GM19372 (cell line): ENCODE data around the gene GPC4.
"Not testable (repeated sequence)": the region's sequence is repeated elsewhere in the genome, so short reads cannot be mapped to it uniquely, and the experiment has no call there.

ENCODE experiments used
- ATAC-seq: cut with Tn5 transposase; IDR thresholded peaks from one replicate; pipeline ENCODE4 v1.9.1; 2021; ENCODE audit warnings: mild to moderate bottlenecking, low read depth, moderate library complexity; ENCODE audit not compliant: unreplicated experiment

The GPC4 gene

DNA sequence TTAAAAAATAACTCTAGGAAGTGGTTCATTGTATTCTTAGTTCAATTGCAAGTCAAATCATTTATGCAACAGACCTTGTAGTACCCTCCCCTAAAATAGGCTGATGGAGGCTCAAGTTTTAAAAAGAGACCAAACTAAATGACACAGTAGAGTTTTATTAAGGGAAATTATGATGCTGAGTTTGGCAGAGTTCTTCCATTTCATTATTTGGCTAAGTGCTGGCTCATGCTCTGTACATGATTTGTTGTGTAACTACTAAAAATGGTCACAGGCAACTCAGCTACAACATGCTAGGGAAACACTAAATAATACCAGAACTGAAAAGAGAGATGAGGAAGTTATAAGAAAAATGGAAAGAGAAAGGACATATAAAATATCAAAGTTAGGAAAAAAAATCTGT lies 101.0 kb downstream of the GPC4 start:
- no peak for ATAC-seq

DNA sequence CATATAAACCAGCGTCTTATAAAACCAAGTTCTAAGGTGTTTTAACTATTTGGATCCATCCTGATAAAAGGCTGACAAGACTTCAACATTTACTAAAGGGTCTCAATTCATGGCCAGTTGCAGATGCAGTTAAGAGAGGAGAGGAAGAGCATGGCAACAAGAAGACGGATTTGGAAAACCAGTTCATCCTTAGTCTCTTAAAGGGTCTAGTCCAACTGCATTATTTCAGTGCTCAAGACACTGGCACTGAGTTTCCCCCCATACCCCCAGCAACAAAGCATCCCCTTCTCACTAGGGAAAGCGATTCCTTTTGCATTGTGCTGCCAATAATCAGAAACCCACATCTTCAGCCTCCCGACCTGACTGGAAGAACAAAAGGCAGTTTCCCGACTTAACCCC lies 106.8 kb downstream of the GPC4 start:
- no peak for ATAC-seq

DNA sequence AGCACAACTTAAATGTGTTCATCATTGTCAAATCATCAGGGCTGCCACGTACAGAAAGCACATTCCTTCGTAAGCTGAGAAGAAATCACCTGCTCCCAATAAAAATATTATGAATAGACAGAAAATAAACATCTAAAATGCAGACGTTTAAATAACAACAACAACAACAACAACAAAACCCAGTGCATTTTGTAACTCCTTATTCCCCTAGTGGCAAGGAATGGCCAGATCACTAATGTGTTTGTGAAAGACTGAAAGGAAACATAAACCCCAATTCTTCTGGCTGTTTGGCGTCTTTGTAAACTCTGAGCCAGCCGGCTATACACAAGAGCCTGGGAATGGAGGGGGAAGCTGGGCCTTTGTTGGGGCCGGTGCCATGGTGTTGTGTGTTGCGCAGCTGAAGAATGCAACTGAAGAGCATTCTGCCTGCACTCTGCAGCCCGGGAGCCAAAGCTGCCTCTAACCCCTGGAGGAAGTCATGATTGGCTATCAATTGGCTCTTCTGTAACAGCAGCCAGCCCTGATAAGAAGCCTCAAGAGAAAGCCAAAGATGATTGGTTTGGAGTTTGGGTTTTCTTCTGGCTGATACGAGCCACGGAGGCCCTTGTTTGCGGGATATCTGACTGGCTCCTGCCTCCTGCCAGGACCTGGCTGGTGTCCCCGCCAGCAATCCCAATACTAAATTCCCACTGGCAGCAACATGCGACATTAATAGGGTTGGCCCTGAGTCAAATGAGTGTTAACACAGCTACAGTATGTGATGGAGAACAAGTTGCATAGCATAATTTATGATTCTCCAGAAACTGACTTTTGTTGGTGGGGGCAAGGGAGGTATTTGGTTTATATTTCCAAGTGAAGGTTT lies 107.4 kb downstream of the GPC4 start:
- ATAC-seq, result no peak

DNA sequence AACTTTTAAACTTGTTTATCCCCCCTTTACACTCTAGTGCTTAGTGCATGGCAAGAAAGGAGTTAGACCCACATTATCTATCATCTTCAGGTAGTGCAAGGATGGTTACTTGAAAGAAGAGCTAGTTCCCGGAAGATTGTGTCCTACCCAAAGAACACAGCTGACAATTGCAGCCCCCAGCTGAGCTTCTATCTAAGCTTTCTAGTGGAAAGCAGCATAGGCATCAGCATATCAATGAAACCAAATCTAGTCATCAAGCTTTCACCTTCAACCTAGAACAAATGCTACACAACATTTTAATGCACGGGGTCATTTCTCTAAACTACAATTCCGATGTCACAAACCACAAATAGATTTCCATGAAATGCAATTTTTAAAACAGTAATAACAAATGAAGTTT lies 108.2 kb downstream of the GPC4 start:
- ATAC-seq, result no peak

DNA sequence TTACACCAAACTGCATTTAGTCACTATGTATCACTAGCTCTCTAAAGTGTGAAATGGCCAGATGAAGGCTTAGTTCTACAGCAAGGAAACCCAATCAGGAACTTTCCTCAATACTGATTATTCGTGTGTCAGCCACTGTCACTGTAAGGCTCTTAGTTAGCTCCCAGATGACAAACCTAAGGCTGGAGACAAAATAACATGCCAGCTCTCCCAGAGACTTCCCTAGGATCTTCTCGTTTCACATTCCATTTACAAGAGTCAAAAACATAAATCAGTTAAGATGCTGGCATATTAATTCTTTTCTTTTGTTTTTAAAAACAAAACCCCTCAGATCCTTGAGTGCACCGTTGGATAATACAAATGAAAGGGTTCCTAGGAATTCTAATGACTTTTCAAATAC lies 109.0 kb downstream of the GPC4 start:
- no peak for ATAC-seq

DNA sequence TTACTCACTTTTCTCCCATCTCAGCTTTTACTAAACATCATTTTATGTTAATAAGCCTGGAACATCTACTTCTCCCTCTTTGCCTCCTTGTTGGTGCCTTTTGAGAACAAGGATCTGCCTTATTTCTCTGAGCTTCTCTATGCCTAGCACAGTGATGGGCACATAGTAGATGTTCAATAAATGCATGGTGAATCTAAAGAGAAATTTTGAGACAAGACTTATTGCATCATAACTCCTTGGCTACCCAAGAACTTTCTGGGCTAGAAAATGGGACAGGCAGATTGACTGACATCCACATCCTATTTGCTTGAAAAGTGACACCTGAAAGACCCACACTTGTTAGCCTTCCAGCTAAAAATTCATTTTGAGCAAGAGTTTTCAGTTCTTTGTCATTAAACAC lies 109.9 kb downstream of the GPC4 start:
- ATAC-seq, result no peak

DNA sequence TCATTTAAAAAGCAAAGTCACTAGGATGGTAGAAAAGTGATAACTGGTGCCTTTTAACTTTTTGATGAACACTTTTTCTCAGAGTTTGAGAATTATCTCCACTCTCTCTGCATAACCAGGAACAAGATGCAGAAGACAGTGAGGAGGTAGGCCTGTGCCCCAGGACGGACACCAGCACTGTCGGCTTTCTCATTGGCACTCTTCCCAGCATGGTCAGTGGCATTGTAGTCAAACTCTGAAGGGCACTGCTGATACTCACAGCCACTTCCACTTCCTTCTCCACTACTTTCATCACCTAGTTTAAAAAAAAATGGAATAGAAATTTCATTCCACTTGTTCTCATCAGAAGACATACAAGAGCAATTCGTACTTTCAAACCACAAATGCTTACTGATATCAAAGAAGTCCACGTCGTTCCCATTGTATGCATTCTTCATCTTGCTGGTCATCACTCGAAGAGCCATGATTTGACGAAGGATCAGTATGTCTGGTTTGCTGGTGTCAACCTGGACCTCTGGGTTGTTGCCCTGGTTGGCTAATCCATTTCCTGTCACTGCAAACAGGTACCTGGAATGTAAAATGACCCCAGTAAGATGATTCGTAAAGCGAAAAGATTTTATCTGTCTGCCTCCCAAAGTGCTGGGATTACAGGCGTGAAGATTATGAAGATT lies 112.4 kb downstream of the GPC4 start:
- ATAC-seq, result no peak

DNA sequence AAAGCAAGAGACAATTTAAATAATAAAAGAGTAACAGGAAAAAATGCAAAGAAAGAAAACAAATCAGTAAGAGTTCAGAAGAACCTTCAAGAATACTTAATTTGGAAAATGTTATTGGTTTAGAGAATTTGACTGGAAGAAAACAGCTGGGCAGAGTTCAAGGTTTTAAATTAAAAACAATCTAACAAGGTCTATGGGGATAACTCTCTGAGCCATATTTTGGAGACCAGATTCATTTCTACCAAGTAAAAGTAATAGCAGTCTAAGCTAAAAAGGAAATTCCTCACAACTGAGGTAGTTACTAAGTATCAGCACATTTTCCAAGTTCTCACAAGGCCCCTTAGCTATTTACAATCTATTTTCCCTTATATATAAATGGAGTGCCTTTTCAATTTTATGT lies 114.7 kb downstream of the GPC4 start:
- ATAC-seq, result no peak

DNA sequence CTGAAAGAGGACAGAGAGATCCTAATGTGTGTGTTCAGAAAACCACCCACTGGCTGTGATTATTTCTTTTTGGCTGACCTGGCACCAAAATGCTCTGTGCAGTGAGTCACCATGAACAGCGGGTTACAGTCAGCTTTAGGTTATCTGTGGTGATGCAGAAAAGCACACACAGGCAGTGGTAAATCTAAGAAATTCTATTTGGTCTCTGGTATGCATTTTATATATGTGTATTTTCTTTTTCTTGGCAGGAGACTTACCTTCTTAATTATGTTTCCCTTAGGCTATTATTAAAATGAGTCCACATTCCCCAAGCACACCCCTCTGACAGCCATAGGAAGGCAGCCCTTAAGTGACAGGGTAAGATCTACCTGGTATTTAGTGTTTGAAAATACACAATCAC lies 118.0 kb downstream of the GPC4 start:
- no peak for ATAC-seq

DNA sequence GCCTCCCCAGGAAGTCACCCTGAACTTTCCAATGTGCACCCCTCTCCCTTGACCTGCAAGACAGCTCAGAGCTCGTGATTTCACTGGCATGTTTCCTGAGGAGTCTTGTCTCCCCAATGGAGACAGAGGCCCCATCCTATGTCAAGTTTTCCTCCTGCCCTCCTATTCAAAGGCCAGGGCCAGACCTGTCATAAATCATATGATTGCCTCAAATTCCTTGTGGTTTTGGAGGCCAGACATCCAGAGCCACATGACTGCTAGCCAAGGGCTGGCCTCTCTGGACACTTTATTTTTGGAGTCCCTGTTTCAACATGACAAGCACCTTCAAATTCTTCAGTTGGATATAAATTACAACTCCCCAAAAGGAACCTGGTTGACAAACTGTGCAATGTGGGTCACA lies 121.2 kb downstream of the GPC4 start:
- ATAC-seq, result no peak

DNA sequence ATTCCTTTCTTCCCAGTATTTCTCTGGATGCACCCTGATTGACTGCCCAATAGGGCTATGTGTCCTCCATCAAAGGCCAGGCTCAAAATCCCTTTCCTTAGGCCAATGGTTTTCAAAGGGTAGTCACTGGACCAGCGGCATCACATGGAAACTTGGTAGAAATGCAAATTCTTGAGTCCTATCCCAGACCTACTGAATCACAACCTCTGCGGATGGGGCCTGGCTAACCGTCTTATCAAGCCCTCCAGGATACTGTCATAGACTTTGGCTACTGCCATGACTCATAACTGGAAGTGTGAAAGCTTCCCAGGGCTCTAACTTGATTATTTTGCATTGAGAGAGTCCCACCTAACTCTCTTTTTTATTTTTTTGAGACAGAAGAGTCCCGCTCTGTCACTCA lies 125.2 kb downstream of the GPC4 start:
- ATAC-seq, result no peak

DNA sequence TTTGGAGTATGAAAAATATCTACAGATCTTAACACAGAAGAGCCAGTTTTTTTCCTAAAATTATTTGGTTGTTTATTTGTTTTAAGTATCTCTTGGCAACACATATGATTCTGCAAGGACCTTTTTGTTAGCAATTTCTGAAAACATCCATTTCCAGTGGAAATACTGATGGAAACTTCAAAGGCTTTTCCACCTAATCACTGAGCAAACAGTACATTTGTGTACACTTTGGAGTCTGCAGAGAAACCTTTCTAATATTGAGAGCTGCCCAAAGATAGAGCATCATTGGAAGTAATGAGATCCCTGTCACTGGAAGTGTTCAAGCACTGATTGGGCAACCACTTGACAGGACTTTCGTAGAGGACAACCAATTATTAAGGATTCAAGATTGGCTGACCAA lies 127.4 kb downstream of the GPC4 start:
- no peak for ATAC-seq

DNA sequence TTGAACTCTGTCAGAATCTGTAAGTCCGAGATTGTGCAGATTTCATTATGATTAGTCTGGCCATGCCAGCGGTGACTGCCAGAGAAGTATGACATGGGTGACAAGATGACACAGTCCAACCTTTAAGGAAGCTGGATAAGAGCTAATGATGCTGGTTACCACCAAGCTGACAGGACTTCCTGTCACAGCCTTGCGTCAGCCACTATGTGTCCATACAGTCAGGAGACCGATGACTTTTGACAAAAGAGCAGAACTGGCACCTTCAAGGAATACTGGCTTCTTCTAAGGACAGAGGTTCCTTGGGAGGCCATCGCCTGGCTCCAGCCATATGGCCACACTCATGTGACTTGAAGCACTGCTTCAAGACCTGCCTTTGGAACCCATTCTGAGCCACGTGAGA lies 129.9 kb downstream of the GPC4 start:
- ATAC-seq, result no peak

DNA sequence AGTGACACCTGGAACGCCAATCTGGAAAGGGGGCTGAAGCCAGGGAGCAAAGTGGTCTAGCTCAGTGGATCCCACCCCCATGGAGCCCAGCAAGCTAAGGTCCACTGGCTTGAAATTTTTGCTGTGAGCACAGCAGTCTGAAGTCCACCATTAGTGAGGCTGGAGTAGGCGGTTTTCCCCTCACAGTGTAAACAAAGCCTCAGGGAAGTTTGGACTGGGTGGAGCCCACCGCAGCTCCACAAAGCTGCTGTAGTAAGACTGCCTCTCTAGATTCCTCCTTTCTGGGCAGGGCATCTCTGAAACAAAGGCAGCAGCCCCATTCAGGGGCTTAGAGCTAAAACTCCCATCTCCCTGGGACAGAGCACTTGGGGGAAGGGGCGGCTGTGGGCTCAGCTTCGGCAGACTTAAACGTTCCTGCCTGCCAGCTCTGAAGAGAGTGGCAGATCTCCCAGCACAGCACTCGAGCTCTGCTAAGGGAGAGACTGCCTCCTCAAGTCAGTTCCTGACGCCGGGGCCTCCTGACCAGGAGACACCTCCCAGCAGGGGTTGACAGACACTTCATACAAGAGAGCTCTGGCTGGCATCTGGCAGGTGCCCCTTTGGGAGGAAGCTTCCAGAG lies 136.1 kb downstream of the GPC4 start:
- ATAC-seq, result not testable (repeated sequence)

DNA sequence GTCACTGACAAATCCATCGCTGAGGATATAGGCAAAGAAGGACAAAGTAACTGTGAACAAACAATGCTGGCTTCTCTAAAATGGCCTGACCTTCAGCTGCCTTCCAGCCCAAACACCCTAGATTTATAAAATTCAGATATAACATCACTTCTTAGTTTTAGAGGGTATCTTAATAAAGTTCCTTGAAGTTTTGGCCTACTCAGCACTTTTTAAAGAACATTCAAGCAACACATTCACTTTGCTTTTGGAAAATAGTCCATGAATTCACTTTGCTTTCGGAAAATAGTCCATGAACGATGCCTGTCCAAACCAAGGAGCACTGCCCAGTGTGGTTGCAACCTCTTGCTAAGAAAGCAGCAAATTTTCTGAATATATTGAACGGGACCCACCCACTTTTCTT lies 142.1 kb downstream of the GPC4 start:
- no peak for ATAC-seq

DNA sequence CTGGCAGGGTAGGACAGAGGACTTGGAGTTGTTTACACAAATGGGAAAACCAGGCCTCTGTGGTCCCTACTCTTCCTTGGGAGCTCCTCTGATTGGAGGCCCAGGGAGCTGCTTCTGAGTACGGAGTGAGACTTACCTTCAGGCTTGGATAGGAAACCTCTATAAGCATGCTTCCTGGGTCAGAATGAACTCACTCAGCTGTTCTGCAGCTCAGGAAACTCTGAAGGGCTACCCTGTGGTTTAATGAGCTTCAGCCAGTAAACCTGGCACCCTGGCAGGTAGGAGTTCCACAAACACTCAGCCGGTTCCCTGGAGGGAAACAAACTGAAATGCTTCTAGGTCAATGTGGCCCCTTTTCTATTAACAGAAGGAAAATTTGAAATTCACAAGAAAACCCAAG lies 146.1 kb downstream of the GPC4 start:
- ATAC-seq, result no peak

DNA sequence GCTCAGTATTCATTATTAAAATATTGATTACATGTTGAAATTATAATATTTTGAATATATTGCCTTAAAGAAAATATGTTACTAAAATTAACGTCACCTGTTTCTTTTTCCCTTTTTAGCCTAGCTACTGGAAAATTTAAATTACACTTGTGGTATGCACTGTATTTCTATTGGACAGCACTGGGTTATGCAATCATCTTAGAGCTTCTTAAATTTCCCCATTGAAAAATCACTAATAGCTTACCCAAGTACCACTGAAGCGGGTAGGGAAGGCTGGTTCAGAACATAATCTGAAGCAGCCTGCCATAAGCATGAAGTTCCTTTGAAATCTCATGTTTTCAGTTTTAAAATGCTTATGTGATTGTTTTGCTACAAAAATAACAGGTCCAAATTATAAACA lies 147.7 kb downstream of the GPC4 start:
- no peak for ATAC-seq

DNA sequence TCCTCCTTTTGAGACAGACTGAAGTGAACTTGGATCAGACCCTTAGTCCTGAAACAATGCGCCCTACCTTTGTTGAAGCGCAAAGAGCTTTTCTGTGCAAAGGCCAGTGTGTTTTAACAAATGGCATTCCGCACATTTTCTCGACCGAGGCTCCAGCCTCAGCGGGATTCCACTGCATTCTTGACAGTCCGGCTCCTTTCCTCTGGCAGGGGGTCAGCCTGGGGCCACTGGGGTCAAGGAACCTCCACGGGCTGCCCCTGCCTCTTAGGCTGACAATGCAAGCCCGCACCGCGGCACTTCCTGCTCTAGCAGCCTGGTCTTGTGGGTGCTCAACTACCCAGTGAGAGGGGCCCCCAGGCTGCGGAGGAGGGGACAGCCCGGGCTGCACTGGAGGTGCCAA lies 150.0 kb downstream of the GPC4 start:
- ATAC-seq, result no peak

DNA sequence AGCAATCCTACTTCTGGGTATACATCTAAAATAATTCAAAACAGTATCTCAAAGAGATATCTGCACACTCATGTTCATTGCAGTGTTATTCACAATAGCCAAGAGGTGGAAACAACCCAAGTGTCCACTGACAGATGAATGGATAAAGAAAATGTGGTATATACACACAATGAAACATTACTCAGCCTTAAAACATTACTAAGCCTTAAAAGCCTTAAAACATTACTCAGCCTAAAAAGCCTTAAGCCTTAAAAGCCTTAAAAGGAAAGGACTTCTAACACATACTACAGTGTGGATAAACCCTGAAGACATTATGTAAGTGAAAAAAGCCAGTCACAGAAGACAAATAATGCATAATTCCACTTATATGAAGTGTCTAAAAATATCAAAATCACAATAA lies 156.8 kb downstream of the GPC4 start:
- ATAC-seq, result no peak

DNA sequence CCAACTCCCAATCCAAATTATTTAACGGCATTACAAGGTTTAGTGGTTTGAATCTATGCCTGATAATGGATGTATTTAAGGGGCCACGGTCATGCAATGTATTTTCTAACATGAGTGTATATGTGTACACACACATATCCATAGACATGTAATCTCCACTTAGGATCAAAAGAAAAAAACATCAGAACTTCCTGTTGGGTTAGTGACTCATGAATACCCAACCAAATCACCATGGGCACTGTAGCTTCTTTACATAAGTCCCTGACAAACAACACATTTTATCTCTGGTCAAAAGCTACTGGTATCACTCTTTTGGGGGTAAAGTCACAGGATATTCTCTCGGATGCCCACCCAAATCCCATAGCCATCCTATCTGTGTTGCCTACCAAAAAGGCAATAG lies 160.6 kb downstream of the GPC4 start:
- no peak for ATAC-seq

DNA sequence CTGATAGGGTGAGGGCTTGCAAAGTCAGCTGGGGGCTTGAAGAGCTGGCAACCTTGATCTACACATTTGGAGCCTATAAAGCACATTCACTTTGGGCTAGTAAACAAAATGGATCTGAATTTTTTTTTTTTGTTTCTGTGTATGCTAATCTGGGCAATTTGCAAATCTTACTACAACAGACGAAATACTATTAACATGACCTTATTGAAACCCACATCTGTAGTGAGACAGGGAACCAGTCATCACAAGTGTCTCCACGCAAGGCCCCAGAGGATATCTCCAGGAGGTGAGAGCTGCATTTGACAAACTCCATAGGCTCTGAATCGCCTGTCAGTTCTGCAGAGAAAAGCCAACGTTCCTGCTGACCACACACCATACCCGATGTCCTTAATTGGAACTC lies 164.1 kb downstream of the GPC4 start:
- no peak for ATAC-seq
